D341Med (cell line): ENCODE results near the gene KCND3.

Experiments used
- DNase-seq: peaks from one replicate; pipeline ENCODE4 v3.0.0; 2012; ENCODE audit warnings: low spot score

Gene KCND3

DNA sequence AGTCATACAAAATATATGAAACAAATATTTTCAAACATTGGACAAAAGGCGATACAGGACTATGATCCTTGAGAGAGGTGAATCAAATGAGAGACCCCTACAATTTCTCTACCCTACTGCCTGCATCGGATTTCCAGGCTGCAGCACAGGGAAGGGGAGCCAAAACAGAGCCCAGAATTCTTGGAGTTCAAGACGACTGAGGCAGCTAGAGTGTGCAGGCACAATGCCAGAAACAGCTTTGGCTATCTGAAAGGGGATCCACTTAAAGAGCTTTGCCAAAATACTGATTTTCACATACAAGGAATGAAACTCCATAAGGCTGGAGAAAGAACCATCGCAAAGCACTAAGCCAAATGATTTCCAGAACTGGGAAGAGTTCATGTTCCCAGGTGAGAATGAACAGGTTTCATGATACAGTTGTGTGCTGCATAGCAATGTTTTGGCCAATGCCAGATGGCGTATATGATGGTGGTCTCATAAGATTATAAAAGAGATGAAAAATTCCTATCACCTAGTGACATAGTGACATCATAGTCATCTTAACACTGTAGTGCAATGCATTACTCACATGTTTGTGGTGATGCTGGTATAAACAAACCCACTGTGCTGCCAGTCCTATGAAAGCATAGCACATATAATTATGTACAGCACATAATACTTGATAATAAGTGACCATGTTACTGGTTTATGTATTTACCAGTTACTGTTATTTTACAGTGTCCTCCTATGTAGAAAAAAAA, 77.5 kb downstream of the KCND3 start:
- DNase-seq = no peak

- no peak for DNase-seq
Observed at GRCh38 chr1:111911061-111911460, 78.4 kb downstream of the KCND3 start.

DNA sequence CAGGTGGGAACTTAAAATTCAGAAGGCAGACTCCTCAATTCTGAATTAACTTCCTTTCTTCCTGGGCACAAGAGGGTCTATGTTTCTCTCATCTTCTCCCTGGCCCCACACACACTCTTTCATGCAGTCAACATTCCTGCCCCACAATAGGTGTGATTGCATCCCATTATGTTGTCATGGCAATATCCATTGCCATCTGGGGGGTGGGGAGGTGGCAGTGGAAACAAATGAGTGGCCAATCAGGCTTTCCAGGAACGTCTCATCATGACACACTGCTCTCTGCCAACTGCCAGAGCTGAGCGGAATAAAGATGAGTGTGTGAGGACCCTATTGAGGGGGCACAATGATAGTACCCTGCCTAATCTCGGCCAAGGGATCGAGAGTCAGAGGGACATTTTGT, 80.4 kb downstream of the KCND3 start:
- DNase-seq = no peak

GRCh38 chr1:111908011-111908621, 81.4 kb downstream of the KCND3 start:
- no peak for DNase-seq

DNA sequence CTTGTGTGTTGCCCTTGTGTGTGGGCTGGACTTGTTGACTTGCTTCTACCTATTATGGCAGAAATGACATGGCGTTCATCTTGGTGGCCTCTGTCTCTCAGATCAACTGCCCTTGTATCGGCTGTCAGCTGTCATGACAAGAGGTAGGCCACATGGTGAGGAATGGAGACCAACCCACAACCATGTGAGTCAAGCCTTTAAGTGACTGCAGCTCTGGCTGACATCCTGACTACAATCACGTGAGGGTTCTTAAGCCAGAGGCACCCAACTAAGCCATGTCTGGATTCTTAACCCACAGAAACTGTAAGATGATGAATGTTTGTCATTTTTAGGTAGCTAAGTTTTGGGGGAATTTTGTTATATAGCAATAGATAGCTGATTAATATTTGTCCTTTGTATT, 82.1 kb downstream of the KCND3 start:
- DNase-seq = no peak

DNA sequence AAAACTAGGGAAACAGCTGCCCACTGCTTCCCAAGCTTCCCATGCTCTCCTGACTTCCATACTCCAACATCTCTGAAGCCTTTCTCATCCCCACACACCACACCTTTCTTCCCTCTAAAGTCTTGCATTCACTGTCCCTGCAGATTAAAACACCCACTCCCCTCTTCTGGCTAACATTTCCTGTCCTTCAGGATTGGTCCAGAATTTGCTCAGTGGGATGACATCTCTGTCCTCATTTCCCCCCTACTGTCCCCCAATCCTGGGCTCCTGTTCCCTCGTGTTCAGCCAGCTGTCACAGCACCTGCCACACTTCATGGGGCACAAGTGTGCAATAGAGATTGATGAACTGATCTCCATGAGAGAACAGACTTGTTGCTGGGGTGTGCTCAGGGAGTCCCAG, 82.7 kb downstream of the KCND3 start:
- no peak for DNase-seq

GRCh38 chr1:111906111-111906510, 83.4 kb downstream of the KCND3 start:
- no peak for DNase-seq

DNA sequence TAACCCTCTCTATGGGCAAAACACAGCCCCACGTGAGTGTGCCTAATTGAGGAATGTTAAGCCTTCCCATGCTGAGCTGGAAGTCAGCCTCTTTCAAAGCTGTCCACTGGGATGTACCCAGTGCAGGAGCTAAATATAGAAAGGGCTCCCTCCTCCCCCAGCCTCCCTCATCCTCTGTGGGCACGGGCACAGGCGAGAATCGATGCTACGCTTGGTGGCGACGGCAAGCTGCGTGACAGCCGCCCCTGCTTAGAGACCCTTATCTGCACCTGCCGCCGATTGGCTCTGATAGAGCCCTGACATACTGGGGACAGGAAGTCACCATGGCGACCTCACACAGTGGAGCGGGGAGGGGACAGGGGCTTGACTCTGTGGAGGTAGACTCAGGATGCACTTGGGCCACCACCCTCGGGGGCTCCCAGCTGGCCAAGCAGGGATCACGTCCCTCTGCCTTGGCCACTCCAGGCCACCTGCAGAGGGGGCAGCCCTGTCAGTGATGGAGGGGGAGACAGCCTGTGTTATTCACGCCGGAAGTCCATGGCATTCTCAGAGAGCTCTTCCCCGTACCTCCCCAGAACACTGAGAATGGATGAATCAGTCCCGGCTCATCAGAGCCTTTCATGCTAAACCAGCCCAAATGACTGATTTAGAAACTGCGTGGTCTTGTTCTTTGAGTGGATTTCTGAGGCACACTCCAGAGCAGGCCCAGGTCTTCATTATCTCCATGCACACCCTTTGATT, 84.8 kb downstream of the KCND3 start:
- no peak for DNase-seq

DNA sequence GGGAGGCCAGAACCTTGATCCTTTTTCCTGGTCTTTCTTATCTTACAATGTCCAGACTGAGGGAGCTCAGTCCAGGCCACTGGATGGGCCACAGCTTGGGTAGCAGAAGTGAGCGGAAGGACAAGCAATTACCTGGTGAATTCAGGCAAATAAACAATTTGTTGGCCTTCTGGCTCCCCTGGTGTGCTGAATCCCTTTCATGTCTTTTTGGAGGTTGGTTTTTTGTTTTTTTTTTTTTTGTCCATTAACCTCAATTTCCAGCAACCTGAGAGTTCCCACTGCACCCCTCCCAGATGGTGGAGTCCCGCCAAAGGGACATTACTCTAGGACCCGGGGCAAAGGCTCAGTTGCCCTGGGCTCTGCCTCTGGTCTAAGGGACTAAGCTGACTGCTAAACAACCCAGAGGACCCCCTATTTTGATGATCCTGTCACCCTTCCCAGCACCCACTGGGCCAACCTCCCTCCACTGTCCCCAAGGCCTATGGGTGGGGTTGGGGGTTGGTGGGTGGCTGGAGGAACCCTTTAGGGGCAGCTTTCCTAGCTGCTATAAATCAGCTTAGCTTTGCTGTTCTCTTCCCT, 85.5 kb downstream of the KCND3 start:
- DNase-seq = no peak

- no peak for DNase-seq
Observed at GRCh38 chr1:111903148-111903870, 86.2 kb downstream of the KCND3 start.

GRCh38 chr1:111895469-111895868, 94.0 kb downstream of the KCND3 start:
- DNase-seq = no peak

DNA sequence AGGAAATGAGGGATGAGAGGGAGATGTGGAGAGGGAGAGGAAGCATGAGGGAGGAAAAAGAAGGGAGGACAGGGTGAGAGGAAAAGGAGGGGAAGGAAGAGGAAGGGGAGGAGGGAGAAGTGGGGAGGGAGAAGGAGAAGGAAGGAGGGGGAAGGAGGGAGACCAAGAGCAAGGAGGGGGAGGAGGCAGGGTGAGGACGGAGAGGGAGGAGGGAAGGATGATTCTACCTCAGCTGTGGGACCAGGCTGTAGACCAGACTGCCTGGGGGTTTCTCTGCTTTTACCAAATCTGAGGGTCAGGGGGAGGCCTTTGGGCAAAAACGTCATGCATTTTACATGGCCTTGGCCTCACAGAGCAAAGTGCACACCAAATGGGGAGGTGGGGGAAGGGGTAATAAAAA, 94.5 kb downstream of the KCND3 start:
- DNase-seq = no peak

DNA sequence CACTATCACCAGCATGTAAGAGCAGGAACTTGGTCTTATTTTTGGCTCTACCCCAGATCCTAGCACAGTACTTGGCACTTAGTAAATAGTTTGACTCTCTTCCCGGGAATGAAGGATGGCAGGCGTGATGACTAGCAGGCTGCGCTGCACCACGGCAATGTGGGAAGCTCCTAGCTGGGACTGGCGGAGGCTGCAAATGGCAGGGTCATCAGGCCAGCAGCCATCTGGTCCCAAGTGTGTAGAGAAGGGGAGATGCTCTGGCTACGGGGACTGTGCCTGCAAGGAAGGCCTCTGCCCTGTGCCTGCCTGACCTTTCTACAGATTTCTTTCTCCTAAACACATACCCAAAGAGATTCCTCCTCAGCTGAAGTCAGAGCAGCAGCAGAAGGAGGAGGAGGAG, 95.0 kb downstream of the KCND3 start:
- DNase-seq = no peak

DNA sequence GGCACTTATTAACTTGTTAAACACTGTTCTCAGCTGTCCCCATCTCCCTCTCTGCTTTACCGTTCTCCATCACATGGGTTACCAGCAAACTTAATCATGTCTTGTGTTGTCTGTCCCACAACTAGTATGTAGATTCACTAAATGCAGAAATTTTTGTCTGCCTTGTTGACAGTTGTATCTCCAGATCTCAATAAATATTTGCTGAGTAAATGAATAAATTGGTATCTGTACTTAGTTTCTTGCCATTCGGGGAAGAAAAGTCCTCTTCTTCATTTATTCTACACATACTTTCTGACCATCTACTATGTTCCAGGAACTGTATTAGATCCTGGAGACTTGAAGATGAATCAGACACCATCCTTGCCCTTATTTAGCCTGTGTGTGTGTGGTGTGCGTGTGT, 97.9 kb downstream of the KCND3 start:
- no peak for DNase-seq

- DNase-seq = no peak
Observed at GRCh38 chr1:111888740-111889376, 100.6 kb downstream of the KCND3 start.

DNA sequence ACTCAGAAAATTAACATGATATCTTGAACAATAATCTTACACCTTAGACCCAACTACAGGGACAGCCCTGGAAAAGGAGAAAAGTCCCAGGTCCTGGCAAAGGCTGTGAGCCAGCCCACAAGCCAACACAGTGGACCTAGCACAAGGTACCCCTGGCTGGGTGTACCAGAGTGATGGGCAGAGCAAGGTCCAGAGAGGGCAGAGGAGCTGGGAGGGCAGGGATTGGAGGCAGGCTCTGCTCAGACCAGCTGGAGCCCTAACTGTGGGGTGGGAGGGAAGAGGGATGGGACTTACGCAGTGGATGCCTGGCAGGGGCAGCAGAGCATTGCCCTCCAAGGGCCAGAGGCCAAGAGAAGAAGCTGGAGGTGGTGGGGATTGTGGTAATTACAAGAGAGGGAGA, 101.6 kb downstream of the KCND3 start:
- no peak for DNase-seq

- no peak for DNase-seq
Observed at GRCh38 chr1:111887385-111887784, 102.1 kb downstream of the KCND3 start.

- no peak for DNase-seq
Observed at GRCh38 chr1:111886741-111887140, 102.7 kb downstream of the KCND3 start.

- DNase-seq = no peak
Observed at GRCh38 chr1:111884772-111885443, 104.6 kb downstream of the KCND3 start.

GRCh38 chr1:111882986-111883560, 106.4 kb downstream of the KCND3 start:
- no peak for DNase-seq

DNA sequence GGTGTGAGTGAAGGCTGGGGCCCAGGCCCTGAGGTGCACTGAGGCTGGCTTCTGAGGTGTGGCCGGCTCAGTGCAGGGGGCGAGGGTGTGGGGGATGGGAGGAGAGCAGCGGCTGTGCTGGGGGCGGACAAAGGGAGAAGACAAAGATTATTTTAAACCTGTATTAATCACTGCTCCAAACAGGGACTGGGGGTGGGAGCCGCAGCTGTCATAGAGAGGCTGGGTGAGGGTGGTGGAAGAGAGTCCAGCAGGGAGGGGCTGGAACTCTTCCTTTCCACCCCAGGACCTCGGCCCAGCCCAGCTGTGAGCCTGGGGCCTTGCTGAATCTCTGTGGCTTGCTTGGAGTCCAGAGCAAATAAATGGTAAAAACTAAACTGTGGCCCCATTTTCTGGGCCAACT, 106.9 kb downstream of the KCND3 start:
- DNase-seq = no peak
